ACHN (cell line): Measurements from ENCODE around the gene ACTA1.
A peak's percentile ranks its signal among the peaks of the same experiment; 100 is the strongest.
"Not testable (repeated sequence)": the region's sequence is repeated elsewhere in the genome, so short reads cannot be mapped to it uniquely, and the experiment has no call there.

ENCODE experiments used
- DNase-seq: peaks from one replicate; pipeline ENCODE4 v3.0.0-alpha.2; 2015
- in situ Hi-C: cut with HindIII; loops from 2 replicates; pipeline ENCODE4 v1.10.0; 2017; ENCODE audit warnings: low sequenced_read_pairs, low pct_ligation_motif_present, low pct_unique_long_range_greater_than_20kb

ACTA1 gene

DNA sequence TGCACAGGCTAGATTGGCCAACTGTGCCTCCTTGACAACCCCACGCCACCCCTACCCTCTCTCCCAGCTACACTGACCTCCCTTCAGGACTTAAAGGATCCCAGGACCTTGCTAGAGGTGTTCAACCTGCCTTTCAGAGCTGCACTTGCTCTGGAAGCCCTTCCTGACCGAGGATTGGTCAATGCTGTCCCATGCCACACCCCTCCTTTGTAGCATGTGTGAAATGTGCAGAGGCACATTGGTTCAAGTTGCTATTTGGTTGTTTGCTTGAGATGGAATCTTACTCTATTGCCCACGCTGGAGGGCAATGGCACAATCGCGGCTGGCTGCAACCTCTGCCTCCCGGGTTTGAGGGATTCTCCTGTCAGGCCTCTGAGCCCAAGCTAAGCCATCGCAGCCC is 21.8 kb downstream of the ACTA1 start:
- in situ Hi-C loops, result no loop called here
- DNase-seq, result no peak

GRCh38 chr1:229411434-229412055 is 22.3 kb downstream of the ACTA1 start:
- no peak for DNase-seq
- in situ Hi-C loops, result no loop called here

- in situ Hi-C loops, result no loop called here
- DNase-seq, result peak; percentile 74
Observed at GRCh38 chr1:229410692-229411433, 23.0 kb downstream of the ACTA1 start.

- in situ Hi-C loops, result no loop called here
Observed at GRCh38 chr1:229410370-229410691, 23.6 kb downstream of the ACTA1 start.

GRCh38 chr1:229409616-229410369 is 24.1 kb downstream of the ACTA1 start:
- in situ Hi-C loops, result no loop called here
- DNase-seq, result no peak

More at GRCh38 chr1:229410370-229410691, 23.6 kb downstream of the ACTA1 start:
- DNase-seq, result no peak

DNA sequence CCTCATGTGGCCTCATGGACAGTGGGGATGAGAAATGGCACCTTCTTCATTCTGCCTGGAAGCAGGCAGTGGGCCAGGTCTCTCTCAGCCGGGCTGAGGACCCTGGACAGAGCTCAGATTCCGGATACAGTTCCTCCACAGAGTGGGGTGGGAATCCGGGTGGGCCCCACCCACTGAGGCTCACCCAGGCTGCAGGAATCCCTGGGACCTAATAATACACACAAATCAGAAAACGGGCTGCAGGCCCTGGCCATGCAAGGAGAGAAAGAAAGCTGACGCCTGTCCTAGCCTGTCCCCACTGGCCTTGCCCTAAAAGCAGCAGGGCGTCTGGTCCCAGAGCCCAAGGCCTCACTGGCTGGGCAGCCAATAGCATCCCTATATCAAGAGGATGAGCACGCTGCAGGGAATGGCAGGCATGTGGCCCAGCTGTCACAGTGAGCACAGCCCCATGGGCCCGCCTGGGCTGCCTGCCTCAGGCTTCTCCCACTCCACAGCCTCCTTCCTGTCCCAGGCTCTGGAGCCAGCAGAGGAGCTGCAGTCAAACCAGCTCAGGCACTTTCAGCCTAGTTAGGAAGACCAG is 25.3 kb downstream of the ACTA1 start:
- DNase-seq, result no peak
- in situ Hi-C loops, result no loop called here

DNA sequence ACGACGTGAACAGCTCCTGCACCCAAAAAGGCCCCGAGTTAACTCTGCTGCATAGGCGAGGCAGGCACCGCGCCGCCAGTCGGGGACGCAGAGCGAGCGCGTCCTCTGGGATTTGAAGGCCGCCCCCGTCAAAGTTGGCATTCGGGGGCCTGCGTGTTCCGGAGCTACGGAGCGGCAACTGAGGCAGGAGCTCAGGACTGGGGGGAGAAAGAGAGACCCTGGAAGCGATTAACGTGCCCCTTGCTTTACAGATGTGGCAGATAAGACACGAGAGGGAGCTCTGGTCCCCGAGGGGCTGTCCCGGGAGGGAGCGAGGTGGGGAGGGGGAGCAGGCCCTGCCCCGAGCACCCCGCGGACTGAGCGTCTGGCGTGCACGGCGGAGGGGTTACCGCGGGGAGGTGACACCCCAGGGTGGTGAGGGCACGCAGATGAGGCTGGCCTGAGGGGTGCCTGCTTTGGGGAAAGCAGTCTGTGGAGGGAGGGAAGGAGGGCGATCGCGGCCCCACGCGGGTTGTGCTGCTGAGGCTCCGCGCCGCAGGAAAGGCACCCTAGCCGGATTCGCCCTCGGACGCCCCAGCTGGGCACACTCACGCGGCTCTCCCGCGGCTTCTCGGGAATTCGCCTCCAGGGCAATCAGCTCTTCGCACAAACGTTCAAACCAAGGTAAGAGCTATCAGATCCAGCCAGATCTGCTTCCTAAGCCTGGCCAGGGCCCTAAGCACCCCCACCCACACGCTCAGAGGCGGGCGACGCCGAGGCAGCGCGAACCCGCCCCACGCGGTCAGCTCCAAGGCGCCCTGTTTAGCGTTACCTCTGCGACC is 26.5 kb downstream of the ACTA1 start:
- in situ Hi-C loops, result no loop called here
- DNase-seq, result no peak

DNA sequence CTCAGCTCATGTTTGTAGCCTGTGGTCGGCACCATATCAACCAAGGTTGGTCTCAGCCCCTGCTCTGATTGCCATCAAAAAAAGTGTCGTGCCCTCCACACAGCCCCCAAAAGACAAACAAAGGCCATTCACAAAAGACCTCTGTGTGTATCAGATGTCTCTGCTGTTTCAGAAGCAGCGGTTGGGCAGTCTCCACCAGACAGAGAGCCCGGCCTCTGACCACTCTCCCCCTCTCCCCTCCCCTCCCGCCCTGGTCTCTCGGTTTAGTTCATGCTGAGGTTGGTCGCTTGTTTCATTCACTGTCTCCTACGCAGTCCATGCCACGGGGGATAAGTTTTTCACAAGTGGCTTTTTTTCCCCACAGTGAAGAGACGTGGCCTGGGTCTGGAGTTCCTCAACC is 27.1 kb downstream of the ACTA1 start:
- in situ Hi-C loops, result no loop called here
- DNase-seq, result no peak

GRCh38 chr1:229403573-229403972 is 30.3 kb downstream of the ACTA1 start:
- DNase-seq, result no peak
- in situ Hi-C loops, result no loop called here

- DNase-seq, result no peak
- in situ Hi-C loops, result no loop called here
Observed at GRCh38 chr1:229402993-229403392, 30.9 kb downstream of the ACTA1 start.

DNA sequence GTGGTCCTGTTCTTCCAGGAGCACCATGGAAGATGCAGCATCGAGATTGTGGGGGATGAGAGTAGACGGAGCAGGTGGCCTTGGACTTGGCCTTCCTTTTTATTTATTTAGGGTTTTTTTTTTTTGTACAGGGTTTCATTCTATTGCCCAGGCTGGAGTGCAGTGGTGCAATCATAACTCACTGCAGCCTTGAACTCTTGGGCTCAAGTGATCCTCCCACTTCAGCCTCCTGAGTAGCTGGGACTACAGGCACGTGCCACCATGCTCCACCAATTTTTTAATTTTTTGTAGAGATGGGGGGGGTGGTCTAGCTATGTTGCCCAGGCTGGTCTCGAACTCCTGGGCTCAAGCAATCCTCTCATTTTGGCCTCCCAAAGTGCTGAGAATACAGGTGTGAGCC is 31.6 kb downstream of the ACTA1 start:
- in situ Hi-C loops, DNase-seq: not testable (repeated sequence)

DNA sequence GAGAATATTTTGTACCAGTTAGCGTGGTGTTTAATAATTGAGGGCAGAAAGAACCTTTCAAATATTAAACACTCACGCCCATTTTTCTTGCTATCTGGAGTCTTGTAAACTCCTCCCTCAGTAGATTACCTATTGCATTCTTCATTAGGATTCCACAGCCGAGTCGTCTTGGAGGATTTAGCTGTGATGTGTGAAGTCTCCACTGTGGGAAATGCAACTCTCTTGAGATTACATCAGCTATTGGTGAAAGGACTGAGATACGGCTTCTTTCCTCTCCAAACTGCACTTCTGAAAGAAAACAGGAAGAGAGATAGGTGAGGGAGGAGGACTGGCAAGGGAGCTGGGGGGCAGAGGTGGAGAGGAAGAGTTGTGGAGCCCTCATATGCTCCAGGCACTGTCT is 36.1 kb downstream of the ACTA1 start:
- in situ Hi-C loops, result no loop called here
- DNase-seq, result no peak

- no peak for DNase-seq
- in situ Hi-C loops, result no loop called here
Observed at GRCh38 chr1:229396585-229397206, 37.2 kb downstream of the ACTA1 start.

GRCh38 chr1:229394517-229394916 is 39.4 kb downstream of the ACTA1 start:
- DNase-seq, in situ Hi-C loops: not testable (repeated sequence)

- DNase-seq, result no peak
- in situ Hi-C loops, result no loop called here
Observed at GRCh38 chr1:229392936-229393335, 41.0 kb downstream of the ACTA1 start.

DNA sequence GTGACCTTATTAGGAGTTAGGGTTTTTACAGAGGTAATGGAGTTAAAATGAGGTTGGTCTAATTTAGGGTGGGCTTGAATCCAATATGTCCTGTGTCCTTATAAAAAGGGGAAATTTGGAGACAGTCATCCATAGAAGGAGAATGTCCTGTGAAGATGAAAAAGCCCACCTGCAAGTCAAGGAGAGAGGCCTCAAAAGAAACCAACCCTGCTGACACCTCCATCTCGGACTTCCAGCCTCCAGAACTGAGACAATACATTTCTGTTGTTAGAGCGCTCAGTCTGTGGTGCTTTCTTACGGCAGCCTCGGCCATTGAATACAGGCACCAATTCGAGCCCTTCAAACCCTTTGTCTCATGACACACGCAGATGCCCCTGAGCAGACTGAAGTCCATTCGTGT is 43.8 kb downstream of the ACTA1 start:
- in situ Hi-C loops, result no loop called here
- no peak for DNase-seq

GRCh38 chr1:229388897-229389580 is 44.9 kb downstream of the ACTA1 start:
- DNase-seq, result no peak
- in situ Hi-C loops, result no loop called here
